VCaP (cell line): ENCODE data around the gene FRRS1.
A peak's percentile ranks its signal among the peaks of the same experiment; 100 is the strongest.

Experiments used
- H3K27ac ChIP-seq: fragments of 450-650 bp; 2 replicates; pipeline ENCODE4 v1.5.1; 2017
- CTCF ChIP-seq: fragments of 450-650 bp; conservative IDR thresholded peaks from 2 replicates; pipeline ENCODE4 v1.5.1; 2017; ENCODE audit warnings: mild to moderate bottlenecking, moderate library complexity

FRRS1 gene

GRCh38 chr1:99745061-99745460 is 21.4 kb downstream of the FRRS1 start:
- H3K27ac ChIP-seq = peak overlapping the region; percentile 26; the same call in 1 of the 2 replicates
- TF ChIP-seq CTCF = no peak

DNA sequence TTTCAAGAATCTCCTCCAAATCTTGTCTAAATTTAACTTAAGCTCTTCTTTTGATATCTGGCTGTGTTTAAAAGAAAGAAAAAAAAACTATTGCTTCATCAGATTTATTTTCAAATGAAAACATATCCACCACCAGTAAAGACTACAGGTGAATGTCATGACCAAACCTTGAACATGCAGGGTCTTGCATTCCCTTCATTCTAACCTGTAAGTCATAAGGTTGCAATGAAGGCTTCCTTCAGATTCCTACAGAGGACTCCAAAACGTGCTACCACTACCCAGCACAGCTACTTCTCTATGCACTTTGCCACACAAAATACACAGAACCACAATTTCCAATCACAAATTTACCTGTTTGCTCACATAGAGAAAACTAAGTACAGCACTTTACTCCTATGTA is 26.3 kb downstream of the FRRS1 start:
- TF ChIP-seq CTCF = no peak
- H3K27ac ChIP-seq = no peak overlapping the region

DNA sequence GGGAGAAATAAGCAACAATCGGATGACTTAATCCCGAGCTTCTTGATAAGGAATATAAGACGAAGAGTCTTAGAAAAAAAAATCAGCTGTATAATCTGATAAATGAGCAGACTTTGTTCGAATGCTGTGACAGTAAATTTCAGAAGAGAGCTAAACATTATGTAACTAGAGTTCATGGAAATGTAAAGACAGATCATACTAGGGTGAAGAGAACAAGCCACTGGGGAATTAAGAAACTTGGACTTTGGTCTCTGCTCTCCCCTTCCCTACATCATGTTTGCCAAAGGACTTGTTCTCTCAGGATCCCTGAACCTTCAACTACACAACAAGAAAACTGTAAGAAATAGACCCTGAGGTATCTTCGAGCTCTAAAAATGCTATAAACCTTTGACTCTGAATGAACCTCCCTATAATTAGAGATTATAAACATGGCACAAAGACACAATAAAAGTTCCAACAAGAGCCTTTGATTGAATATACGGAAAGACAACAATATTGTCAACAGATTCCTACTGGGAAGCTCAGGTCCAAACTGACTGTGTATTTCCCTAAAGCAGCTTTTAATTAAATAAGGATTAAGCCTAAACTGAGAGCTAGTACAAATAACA is 27.5 kb downstream of the FRRS1 start:
- no peak for TF ChIP-seq CTCF
- no peak overlapping the region for H3K27ac ChIP-seq

DNA sequence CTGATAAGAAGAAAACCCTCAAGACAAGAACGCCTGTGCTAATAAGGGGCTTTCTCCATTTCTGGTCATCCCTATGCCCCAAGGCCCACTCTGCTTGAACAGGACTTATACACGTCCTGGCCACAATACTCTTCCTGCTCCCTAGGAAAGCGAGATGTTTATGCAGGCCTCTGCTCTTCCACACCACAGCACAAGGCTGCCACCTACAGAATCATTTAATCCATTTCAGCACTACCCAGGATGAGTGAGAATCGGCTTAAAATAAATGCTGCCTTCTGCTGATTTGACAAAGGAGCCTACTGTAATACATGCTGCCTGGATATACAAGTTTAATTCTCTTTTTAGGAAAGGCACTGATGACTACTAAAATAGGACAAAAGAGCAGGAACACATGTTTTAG is 29.4 kb downstream of the FRRS1 start:
- peak; percentile 76 for TF ChIP-seq CTCF
- H3K27ac ChIP-seq = no peak overlapping the region

GRCh38 chr1:99735852-99736251 is 30.6 kb downstream of the FRRS1 start:
- H3K27ac ChIP-seq = no peak overlapping the region
- TF ChIP-seq CTCF = no peak

- no peak for TF ChIP-seq CTCF
- H3K27ac ChIP-seq = no peak overlapping the region
These were observed 35.1 kb downstream of the FRRS1 start for GRCh38 chr1:99731384-99731783.

- 0 out of 2 replicates have a peak, but pooled peaks have one; percentile 36 for TF ChIP-seq CTCF
- H3K27ac ChIP-seq = no peak overlapping the region
These were observed 37.8 kb downstream of the FRRS1 start for GRCh38 chr1:99728494-99729235.
